Measurements from ENCODE around the gene MTR. TPM values are rescaled to one million over a fixed set of nuclear protein-coding genes. Genes with fewer than 3 reads are reported as not detected.
A peak's percentile ranks its signal among the peaks of the same experiment; 100 is the strongest.
"Not testable (repeated sequence)": the region's sequence is repeated elsewhere in the genome, so short reads cannot be mapped to it uniquely, and the experiment has no call there.

The MTR gene
- total RNA-seq, 1 donor from 2014 or later: 64.0 TPM

- intact Hi-C loops (cut with DNase I); DNase-seq (ENCODE audit: low spot score); ATAC-seq: not testable (repeated sequence)
Observed at GRCh38 chr1:236856649-236857048, 61.6 kb downstream of the MTR start.

GRCh38 chr1:236858165-236858564 is 63.1 kb downstream of the MTR start:
- DNase-seq (ENCODE audit: low spot score) (no peak), ATAC-seq (no peak)
- intact Hi-C loops (cut with DNase I): no loop called here

GRCh38 chr1:236860101-236860500 is 65.0 kb downstream of the MTR start:
- intact Hi-C loops (cut with DNase I): no loop called here
- DNase-seq (ENCODE audit: low spot score) (no peak), ATAC-seq (no peak)

GRCh38 chr1:236860674-236861073 is 65.6 kb downstream of the MTR start:
- DNase-seq (ENCODE audit: low spot score): no peak
- intact Hi-C loops (cut with DNase I): no loop called here
- ATAC-seq: no peak

- DNase-seq (ENCODE audit: low spot score) (no peak), ATAC-seq (peak; percentile 72)
- intact Hi-C loops (cut with DNase I): no loop called here
Observed at GRCh38 chr1:236861560-236862218, 66.6 kb downstream of the MTR start.

- DNase-seq (ENCODE audit: low spot score): no peak
- peak; percentile 28 for ATAC-seq
Observed at GRCh38 chr1:236862219-236862591, 67.1 kb downstream of the MTR start.

GRCh38 chr1:236862615-236863211 is 67.6 kb downstream of the MTR start:
- DNase-seq (ENCODE audit: low spot score) (no peak), ATAC-seq (peak; percentile 61)

More at GRCh38 chr1:236862219-236862591, 67.1 kb downstream of the MTR start:
- intact Hi-C loops (cut with DNase I): no loop called here

GRCh38 chr1:236864211-236864610 is 69.1 kb downstream of the MTR start:
- ATAC-seq (no peak), DNase-seq (ENCODE audit: low spot score) (no peak)
- intact Hi-C loops (cut with DNase I): no loop called here

More at GRCh38 chr1:236862615-236863211, 67.6 kb downstream of the MTR start:
- intact Hi-C loops (cut with DNase I): no loop called here

GRCh38 chr1:236864996-236865817 is 70.1 kb downstream of the MTR start:
- DNase-seq (ENCODE audit: low spot score) (no peak), ATAC-seq (no peak)
- intact Hi-C loops (cut with DNase I): no loop called here

GRCh38 chr1:236865818-236866155 is 70.7 kb downstream of the MTR start:
- DNase-seq (ENCODE audit: low spot score): no peak
- ATAC-seq: no peak
- intact Hi-C loops (cut with DNase I): no loop called here

- intact Hi-C loops (cut with DNase I): no loop called here
- peak; percentile 65 for ATAC-seq
- no peak for DNase-seq (ENCODE audit: low spot score)
Observed at GRCh38 chr1:236868625-236869467, 73.8 kb downstream of the MTR start.

- intact Hi-C loops (cut with DNase I): no loop called here
- ATAC-seq (no peak), DNase-seq (ENCODE audit: low spot score) (no peak)
Observed at GRCh38 chr1:236869911-236870310, 74.8 kb downstream of the MTR start.

- no peak for DNase-seq (ENCODE audit: low spot score)
- intact Hi-C loops (cut with DNase I): no loop called here
- ATAC-seq: no peak
Observed at GRCh38 chr1:236870721-236871120, 75.6 kb downstream of the MTR start.

GRCh38 chr1:236872075-236872666 is 77.1 kb downstream of the MTR start:
- DNase-seq (ENCODE audit: low spot score) (no peak), ATAC-seq (no peak)
- intact Hi-C loops (cut with DNase I): no loop called here

- no peak for ATAC-seq
- intact Hi-C loops (cut with DNase I): no loop called here
- no peak for DNase-seq (ENCODE audit: low spot score)
Observed at GRCh38 chr1:236875975-236876374, 80.9 kb downstream of the MTR start.

GRCh38 chr1:236877661-236878060 is 82.6 kb downstream of the MTR start:
- DNase-seq (ENCODE audit: low spot score) (no peak), ATAC-seq (no peak)
- intact Hi-C loops (cut with DNase I): no loop called here

GRCh38 chr1:236880209-236880608 is 85.1 kb downstream of the MTR start:
- ATAC-seq (no peak), DNase-seq (ENCODE audit: low spot score) (no peak)
- intact Hi-C loops (cut with DNase I): no loop called here

- no peak for ATAC-seq
- intact Hi-C loops (cut with DNase I): no loop called here
Observed at GRCh38 chr1:236882678-236883077, 87.6 kb downstream of the MTR start.

GRCh38 chr1:236886199-236886598 is 91.1 kb downstream of the MTR start:
- no peak for ATAC-seq
- intact Hi-C loops (cut with DNase I): no loop called here

More at GRCh38 chr1:236882678-236883077, 87.6 kb downstream of the MTR start:
- no peak for DNase-seq (ENCODE audit: low spot score)

More at GRCh38 chr1:236886199-236886598, 91.1 kb downstream of the MTR start:
- no peak for DNase-seq (ENCODE audit: low spot score)
